Esophagus (tissue), 2 donors: Measurements from ENCODE around the gene SRSF2. TPM values are rescaled to one million over a fixed set of nuclear protein-coding genes. Genes with fewer than 3 reads are reported as not detected.
A peak's percentile ranks its signal among the peaks of the same experiment; 100 is the strongest.
"Not testable (repeated sequence)": the region's sequence is repeated elsewhere in the genome, so short reads cannot be mapped to it uniquely, and the experiment has no call there.

Experiments
- H3K27ac ChIP-seq, 2 donors: one replicate each; pipeline ENCODE4 v1.5.1; 2013; ENCODE audit warnings: low read depth in 2 of 2, mild to moderate bottlenecking in 2 of 2, inconsistent platforms in 1 of 2, low read length in 1 of 2, moderate library complexity in 1 of 2
- H3K27me3 ChIP-seq, 2 donors: one replicate each; pipeline ENCODE4 v1.6.1; 2013; ENCODE audit warnings: low read length in 2 of 2, control low read depth in 1 of 2, mild to moderate bottlenecking in 1 of 2; ENCODE audit not compliant: insufficient read depth in 2 of 2, control insufficient read depth in 1 of 2
- H3K36me3 ChIP-seq, 2 donors: one replicate each; pipeline ENCODE4 v1.6.1; 2013; ENCODE audit warnings: low read length in 1 of 2; ENCODE audit not compliant: control insufficient read depth in 2 of 2, insufficient read depth in 2 of 2
- H3K4me1 ChIP-seq, 2 donors: one replicate each; pipeline ENCODE4 v1.6.1; 2013; ENCODE audit warnings: low read length in 1 of 2; ENCODE audit not compliant: control insufficient read depth in 2 of 2, insufficient read depth in 2 of 2
- H3K4me3 ChIP-seq, 2 donors: one replicate each; pipeline ENCODE4 v1.5.1; 2013; ENCODE audit warnings: low read length in 2 of 2, mild to moderate bottlenecking in 2 of 2, low read depth in 1 of 2, moderate library complexity in 1 of 2
- H3K9me3 ChIP-seq, 2 donors: one replicate each; pipeline ENCODE4 v1.6.1; 2013; ENCODE audit warnings: mild to moderate bottlenecking in 2 of 2, low read depth in 1 of 2, low read length in 1 of 2, moderate library complexity in 1 of 2; ENCODE audit not compliant: control insufficient read depth in 2 of 2, insufficient read depth in 1 of 2
- WGBS, 2 donors: extraction: QIAGEN DNeasy Blood & Tissue Kit; methylation state at CpG; one replicate each; pipeline ENCODE4 v1.1.7; 2013; 5-methylcytosine and 5-hydroxymethylcytosine counted together
- polyA plus RNA-seq, 2 donors: library from polyadenylated mRNA; stranded (reverse); fragments of 200-250 nt; gene quantifications; one replicate each; pipeline ENCODE4 v1.2.3, GENCODE V29; 2013
- donor health status: healthy with polysubstance abuse.
- donor health status: Bipolar disorder and iron deficiency.

Gene SRSF2
- polyA plus RNA-seq, 2 donors: 152 to 242 TPM

DNA sequence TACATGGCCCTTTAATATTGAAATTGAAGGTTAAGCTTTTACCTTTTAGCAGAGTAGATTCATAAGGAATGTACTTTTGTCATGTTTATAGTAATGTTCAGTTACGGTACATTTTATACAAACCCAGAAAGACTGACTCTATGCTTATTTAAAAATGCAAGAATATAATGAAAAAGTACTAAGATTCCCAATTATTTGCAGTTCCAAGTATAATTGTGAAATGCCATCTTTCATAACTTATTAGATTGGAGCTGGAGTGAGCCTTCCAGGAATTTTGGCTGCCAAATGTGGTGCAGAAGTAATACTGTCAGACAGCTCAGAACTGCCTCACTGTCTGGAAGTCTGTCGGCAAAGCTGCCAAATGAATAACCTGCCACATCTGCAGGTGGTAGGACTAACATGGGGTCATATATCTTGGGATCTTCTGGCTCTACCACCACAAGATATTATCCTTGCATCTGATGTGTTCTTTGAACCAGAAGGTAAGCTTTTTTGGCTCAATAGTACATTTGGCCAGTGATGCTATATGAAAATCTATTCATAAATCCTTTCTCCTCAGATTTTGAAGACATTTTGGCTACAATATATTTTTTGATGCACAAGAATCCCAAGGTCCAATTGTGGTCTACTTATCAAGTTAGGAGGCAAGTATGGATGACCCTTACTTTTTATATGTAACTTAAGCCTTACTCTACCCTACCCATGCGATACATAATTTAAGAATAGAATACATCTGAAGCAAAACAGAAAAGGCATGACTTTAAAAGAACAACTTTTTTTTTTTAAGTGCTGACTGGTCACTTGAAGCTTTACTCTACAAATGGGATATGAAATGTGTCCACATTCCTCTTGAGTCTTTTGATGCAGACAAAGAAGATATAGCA, 4.2 kb downstream of the SRSF2 start:
- WGBS, 2 donors: 53 to 67% methylated on average over 3 of the region's 3 CpGs
- Histone ChIP-seq H3K27me3 (no peaks in the 10 kb centered on the region), H3K4me3 (no peak overlapping the region), H3K27ac (no peak overlapping the region), H3K9me3 (no peaks in the 10 kb centered on the region), H3K36me3 (peaks cover 0 to 7% of the 10 kb centered on the region in 2 donors), H3K4me1 (peaks cover 0 to 2% of the 10 kb centered on the region in 2 donors)

DNA sequence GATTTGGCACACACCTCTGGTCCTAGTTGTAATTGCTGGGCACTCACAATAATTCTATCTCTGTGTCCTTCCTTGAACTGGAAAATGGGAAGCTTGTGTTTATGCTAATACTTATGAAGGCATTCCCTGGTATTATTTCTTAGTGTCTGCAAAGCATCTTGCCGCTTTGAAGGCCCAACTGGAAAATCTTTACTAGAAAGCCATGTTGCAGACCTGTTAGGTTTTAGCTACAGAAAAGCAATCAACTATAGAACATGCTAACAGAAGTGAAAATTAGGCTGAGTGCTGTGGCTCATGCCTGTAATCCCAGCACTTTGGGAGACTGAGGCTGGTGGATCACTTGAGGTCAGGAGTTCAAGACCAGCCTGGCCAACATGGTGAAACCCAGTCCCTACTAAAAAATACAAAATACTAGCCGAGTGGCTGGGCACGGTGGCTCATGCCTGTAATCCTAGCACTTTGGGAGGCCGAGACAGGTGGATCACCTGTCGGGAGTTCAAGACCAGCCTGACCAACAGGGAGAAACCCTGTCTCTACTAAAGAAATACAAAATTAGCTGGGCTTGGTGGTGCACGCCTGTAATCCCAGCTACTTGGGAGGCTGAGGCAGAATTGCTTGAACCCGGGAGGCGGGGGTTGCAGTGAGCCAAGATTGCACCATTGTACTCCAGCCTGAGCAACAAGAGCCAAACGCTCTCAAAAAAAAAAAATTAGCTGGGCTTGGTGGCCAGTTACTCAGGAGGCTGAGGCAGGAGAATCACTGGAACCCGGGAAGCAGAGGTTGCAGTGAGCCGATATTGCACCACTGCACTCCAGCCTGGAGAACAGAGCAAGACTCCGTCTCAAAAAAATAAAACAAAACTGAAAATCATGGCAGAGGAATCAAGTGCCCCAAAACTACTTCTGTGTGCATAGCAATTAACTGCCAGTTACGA, 5.1 kb downstream of the SRSF2 start:
- H3K27me3 ChIP-seq, H3K36me3 ChIP-seq, H3K4me1 ChIP-seq, H3K27ac ChIP-seq, H3K9me3 ChIP-seq, H3K4me3 ChIP-seq: not testable (repeated sequence)
- WGBS, 2 donors: 84% methylated on average over 13 of the region's 13 CpGs

GRCh38 chr17:76727745-76728456, 9.2 kb downstream of the SRSF2 start:
- peak overlapping the region; percentile 73 to 87 for H3K4me3 ChIP-seq
- peak overlapping the region; percentile 100 for H3K27ac ChIP-seq
- peaks cover 0 to 3% of the 10 kb centered on the region in 2 donors for H3K36me3 ChIP-seq
- no peaks in the 10 kb centered on the region for H3K27me3 ChIP-seq
- H3K9me3 ChIP-seq: no peaks in the 10 kb centered on the region
- 38 to 44% methylated on average over 17 to 18 of the region's 18 CpGs for WGBS, 2 donors
- peaks cover 0 to 2% of the 10 kb centered on the region in 2 donors for H3K4me1 ChIP-seq

DNA sequence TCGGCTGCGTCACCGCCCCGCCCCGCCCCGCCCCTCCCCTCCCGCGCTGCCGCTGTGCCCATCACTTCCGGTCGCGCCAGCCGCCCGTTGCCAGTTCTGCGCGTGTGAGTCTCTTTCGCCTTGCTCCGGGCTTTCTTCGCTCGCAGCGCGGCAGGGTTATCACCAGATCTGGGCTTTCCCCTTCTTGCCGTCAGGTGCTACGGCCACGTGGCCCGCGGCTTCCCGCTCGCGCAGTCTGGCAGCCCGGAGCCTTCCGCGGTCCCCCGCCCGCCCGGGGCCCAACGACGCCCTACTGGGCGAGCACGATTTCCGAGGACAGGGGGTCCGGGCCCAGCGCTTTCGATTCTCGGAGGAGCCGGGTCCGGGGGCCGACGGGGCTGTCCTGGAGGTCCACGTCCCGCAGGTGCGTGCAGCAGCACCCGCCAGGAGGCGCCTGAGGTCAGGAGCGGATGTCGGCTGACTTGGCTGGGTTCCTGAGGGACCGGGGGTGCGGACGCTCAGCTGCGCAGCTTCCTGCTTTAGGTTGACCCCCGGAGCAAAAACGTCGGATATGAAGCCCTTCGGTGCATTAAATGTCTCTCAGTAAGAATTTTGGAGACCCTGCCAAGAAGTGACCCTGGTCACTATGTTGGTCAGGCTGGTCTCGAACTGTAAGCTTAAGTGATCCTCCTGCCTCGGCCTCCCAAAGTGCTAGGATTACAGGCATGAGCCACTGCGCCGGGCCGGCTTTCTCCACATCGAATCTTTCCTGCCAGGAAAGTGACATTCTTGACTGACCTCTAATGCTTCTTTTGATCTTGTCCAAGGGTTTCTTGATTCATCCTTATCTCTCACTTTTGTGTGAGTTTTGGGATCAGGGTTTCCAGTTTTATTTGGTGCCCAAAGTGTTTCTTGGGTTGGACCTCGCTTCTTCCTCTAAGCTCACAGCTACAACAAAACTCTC, 10.1 kb downstream of the SRSF2 start, which contains the start of gene METTL23:
Gene METTL23 (plus strand): TSS at position 64 of the 943 bp plus-strand sequence. CDS start 2,872 bp downstream, outside the sequence.
- 1% methylated on average over 69 to 71 of the region's 71 CpGs for WGBS, 2 donors
- peaks cover 0 to 3% of the 10 kb centered on the region in 2 donors for H3K36me3 ChIP-seq

GRCh38 chr17:76726231-76726775, 10.8 kb downstream of the SRSF2 start, which contains the start of gene JMJD6:
Gene JMJD6 (minus strand): TSS chr17:76726606. CDS start chr17:76726475, 131 bp downstream.
- Histone ChIP-seq H3K9me3 (no peaks in the 10 kb centered on the region), H3K36me3 (peaks cover 1 to 10% of the 10 kb centered on the region in 2 donors), H3K4me3 (peak within 1 kb of the TSS; percentile 73 to 87), H3K27me3 (no peaks in the 10 kb centered on the region), H3K4me1 (peaks cover 0 to 2% of the 10 kb centered on the region in 2 donors), H3K27ac (peak within 1 kb of the TSS; percentile 100)
- WGBS, 2 donors: 0% methylated on average over 53 to 60 of the region's 60 CpGs

More for the DNA sequence above, 10.1 kb downstream of the SRSF2 start, which contains the start of gene METTL23:
- Histone ChIP-seq H3K4me1 (peaks cover 0 to 2% of the 10 kb centered on the region in 2 donors), H3K27me3 (no peaks in the 10 kb centered on the region), H3K9me3 (no peaks in the 10 kb centered on the region), H3K27ac (peak within 1 kb of the TSS; percentile 100), H3K4me3 (peak within 1 kb of the TSS; percentile 73 to 87)

- H3K9me3 ChIP-seq: no peaks in the 10 kb centered on the region
- H3K27ac ChIP-seq: peak overlapping the region; percentile 99 to 100
- 3 to 4% methylated on average over 38 of the region's 38 CpGs for WGBS, 2 donors
- H3K4me3 ChIP-seq: peak overlapping the region; percentile 73 to 74
- H3K36me3 ChIP-seq: peaks cover 7 to 14% of the 10 kb centered on the region in 2 donors
- peaks cover 0 to 2% of the 10 kb centered on the region in 2 donors for H3K4me1 ChIP-seq
- H3K27me3 ChIP-seq: no peaks in the 10 kb centered on the region
Measured at GRCh38 chr17:76725580-76726230, 11.4 kb downstream of the SRSF2 start.

DNA sequence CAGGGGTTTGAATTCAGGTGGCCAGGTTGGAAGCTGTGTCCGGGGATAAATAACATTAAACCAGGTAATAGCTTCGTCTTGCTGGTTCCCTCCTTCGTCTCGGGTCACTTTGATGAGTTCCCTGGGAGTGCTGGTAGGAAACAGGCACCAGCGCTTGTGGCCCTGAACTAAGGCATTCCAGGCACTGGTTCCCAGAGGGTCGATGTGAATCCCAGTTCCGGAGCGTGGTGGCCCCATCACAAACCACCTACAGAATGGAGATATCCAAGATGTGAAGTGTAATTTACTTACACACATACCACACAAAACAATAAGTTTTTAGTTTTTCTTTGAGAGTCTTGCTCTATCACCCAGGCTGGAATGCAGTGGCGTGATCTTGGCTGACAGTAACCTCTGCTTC, 13.3 kb downstream of the SRSF2 start:
- Histone ChIP-seq H3K36me3 (peaks cover 7 to 25% of the 10 kb centered on the region in 2 donors), H3K4me1 (peaks cover 0 to 2% of the 10 kb centered on the region in 2 donors), H3K27me3 (no peaks in the 10 kb centered on the region), H3K9me3 (no peaks in the 10 kb centered on the region), H3K27ac (no peak overlapping the region), H3K4me3 (no peak overlapping the region)
- WGBS, 2 donors: 95% methylated on average over 9 of the region's 9 CpGs

GRCh38 chr17:76722977-76723376, 14.2 kb downstream of the SRSF2 start:
- H3K4me1 ChIP-seq, H3K27ac ChIP-seq, H3K27me3 ChIP-seq, H3K4me3 ChIP-seq, H3K9me3 ChIP-seq: not testable (repeated sequence)
- 95 to 96% methylated on average over 8 of the region's 8 CpGs for WGBS, 2 donors
- peaks cover 7 to 33% of the 10 kb centered on the region in 2 donors for H3K36me3 ChIP-seq
